Measurements from ENCODE around the gene MLST8.
"Not testable (repeated sequence)": the region's sequence is repeated elsewhere in the genome, so short reads cannot be mapped to it uniquely, and the experiment has no call there.

Gene MLST8

DNA sequence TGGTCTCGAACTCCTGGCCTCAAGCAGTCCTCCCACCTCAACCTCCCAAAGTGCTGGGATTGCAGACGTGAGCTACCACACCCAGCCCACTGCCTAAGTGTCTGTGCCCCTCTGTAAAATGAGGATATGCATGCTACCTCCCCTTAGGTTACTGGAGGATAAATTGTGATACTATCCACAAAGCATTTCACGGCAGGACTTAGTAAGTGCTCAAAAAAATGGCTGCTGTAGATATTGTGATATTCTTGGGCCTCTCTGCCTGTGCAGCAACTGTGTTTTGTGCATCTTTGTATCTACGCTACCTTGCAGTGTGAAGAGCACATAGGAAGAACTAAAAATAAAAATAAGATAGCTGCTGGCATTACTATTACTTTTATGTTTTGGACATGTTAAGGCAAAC is 7.0 kb upstream of the MLST8 start:
- H4K20me1 ChIP-seq (ENCODE audit: insufficient read depth, low read length), result peaks cover 15% of the 10 kb centered on the region
- no peaks in the 10 kb centered on the region for H3K79me2 ChIP-seq (ENCODE audit: insufficient read depth, low read length)
- DNase-seq (no peak), ATAC-seq (ENCODE audit: insufficient read depth, low read depth) (no peak)
- H3K27me3 ChIP-seq (ENCODE audit: insufficient read depth, low read length, poor library complexity), result peaks cover 49% of the 10 kb centered on the region
- TF ChIP-seq EZH2 (IDR thresholded peaks at IDR 0.05; ENCODE audit: borderline replicate concordance, low read depth, low read length, severe bottlenecking), result no peak
- TF ChIP-seq CTCF (IDR thresholded peaks at IDR 0.05; ENCODE audit: borderline replicate concordance, extremely low read depth, low read length, poor library complexity, severe bottlenecking), result no peak
- no peak overlapping the region for H3K4me3 ChIP-seq (ENCODE audit: low read depth in 1 of 2, low read length in 2 of 2)
- no peak overlapping the region for H3K27ac ChIP-seq (ENCODE audit: low read length)
- no peak overlapping the region for H2AFZ ChIP-seq (ENCODE audit: low read depth, low read length)
- H3K9me3 ChIP-seq (ENCODE audit: insufficient read depth, low read length, severe bottlenecking), result no peaks in the 10 kb centered on the region
- H3K4me2 ChIP-seq (ENCODE audit: insufficient read depth, low read length), result no peak overlapping the region
- no peaks in the 10 kb centered on the region for H3K36me3 ChIP-seq (ENCODE audit: insufficient read depth, low read length)
- no peak overlapping the region for H3K9ac ChIP-seq (ENCODE audit: low read depth, low read length)
- peaks cover 12% of the 10 kb centered on the region for H3K4me1 ChIP-seq (ENCODE audit: insufficient read depth, low read length)

GRCh38 chr16:2199095-2199494 is 6.2 kb upstream of the MLST8 start:
- H4K20me1 ChIP-seq (ENCODE audit: insufficient read depth, low read length), result peaks cover 11% of the 10 kb centered on the region
- H3K27me3 ChIP-seq (ENCODE audit: insufficient read depth, low read length, poor library complexity), result peaks cover 44% of the 10 kb centered on the region
- peaks cover 12% of the 10 kb centered on the region for H3K4me1 ChIP-seq (ENCODE audit: insufficient read depth, low read length)
- H3K9ac ChIP-seq (ENCODE audit: low read depth, low read length), result no peak overlapping the region
- H3K36me3 ChIP-seq (ENCODE audit: insufficient read depth, low read length), result no peaks in the 10 kb centered on the region
- no peak overlapping the region for H3K4me3 ChIP-seq (ENCODE audit: low read depth in 1 of 2, low read length in 2 of 2)
- no peaks in the 10 kb centered on the region for H3K79me2 ChIP-seq (ENCODE audit: insufficient read depth, low read length)
- H3K9me3 ChIP-seq (ENCODE audit: insufficient read depth, low read length, severe bottlenecking), result no peaks in the 10 kb centered on the region
- H3K27ac ChIP-seq (ENCODE audit: low read length), result no peak overlapping the region
- no peak for ATAC-seq (ENCODE audit: insufficient read depth, low read depth)
- no peak for DNase-seq
- no peak for TF ChIP-seq EZH2 (IDR thresholded peaks at IDR 0.05; ENCODE audit: borderline replicate concordance, low read depth, low read length, severe bottlenecking)
- no peak for TF ChIP-seq CTCF (IDR thresholded peaks at IDR 0.05; ENCODE audit: borderline replicate concordance, extremely low read depth, low read length, poor library complexity, severe bottlenecking)
- no peak overlapping the region for H2AFZ ChIP-seq (ENCODE audit: low read depth, low read length)
- no peak overlapping the region for H3K4me2 ChIP-seq (ENCODE audit: insufficient read depth, low read length)

DNA sequence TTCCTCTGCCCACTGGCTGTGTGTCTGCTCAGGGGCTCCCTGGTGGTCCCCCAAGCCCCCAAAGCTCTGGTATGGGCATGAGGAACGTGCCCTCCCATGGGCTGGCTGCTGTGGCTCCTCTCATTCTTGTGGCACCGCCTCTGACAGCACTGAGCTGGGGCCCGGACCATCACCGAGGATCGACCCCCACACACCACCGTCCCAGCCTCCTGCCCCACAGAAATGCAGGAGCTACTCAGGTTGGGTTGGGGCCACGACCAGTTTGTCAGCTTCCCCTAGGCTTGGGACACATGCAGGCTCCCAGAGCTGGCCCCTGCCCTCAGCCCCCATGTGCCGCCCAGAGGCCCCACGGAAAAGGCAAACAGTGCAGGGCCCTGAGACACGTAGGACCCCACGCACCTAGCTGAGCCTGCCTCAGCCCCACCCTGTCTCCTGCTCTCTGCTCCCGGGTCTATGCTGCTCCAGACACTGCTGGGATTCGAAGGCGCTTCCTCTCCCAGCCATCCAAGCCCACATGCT is 5.6 kb upstream of the MLST8 start:
- ATAC-seq (ENCODE audit: insufficient read depth, low read depth) (no peak), DNase-seq (no peak)
- H3K4me3 ChIP-seq (ENCODE audit: low read depth in 1 of 2, low read length in 2 of 2), result no peak overlapping the region
- H3K9me3 ChIP-seq (ENCODE audit: insufficient read depth, low read length, severe bottlenecking), result no peaks in the 10 kb centered on the region
- H3K4me2 ChIP-seq (ENCODE audit: insufficient read depth, low read length), result no peak overlapping the region
- H4K20me1 ChIP-seq (ENCODE audit: insufficient read depth, low read length), result peaks cover 10% of the 10 kb centered on the region
- peaks cover 18% of the 10 kb centered on the region for H3K4me1 ChIP-seq (ENCODE audit: insufficient read depth, low read length)
- H3K27me3 ChIP-seq (ENCODE audit: insufficient read depth, low read length, poor library complexity), result peaks cover 39% of the 10 kb centered on the region
- no peak overlapping the region for H2AFZ ChIP-seq (ENCODE audit: low read depth, low read length)
- no peaks in the 10 kb centered on the region for H3K36me3 ChIP-seq (ENCODE audit: insufficient read depth, low read length)
- H3K9ac ChIP-seq (ENCODE audit: low read depth, low read length), result no peak overlapping the region
- no peak for TF ChIP-seq CTCF (IDR thresholded peaks at IDR 0.05; ENCODE audit: borderline replicate concordance, extremely low read depth, low read length, poor library complexity, severe bottlenecking)
- TF ChIP-seq EZH2 (IDR thresholded peaks at IDR 0.05; ENCODE audit: borderline replicate concordance, low read depth, low read length, severe bottlenecking), result no peak
- no peak overlapping the region for H3K27ac ChIP-seq (ENCODE audit: low read length)
- H3K79me2 ChIP-seq (ENCODE audit: insufficient read depth, low read length), result 0 out of 2 replicates have a peak, but pooled peaks cover 2% of the 10 kb centered on the region

DNA sequence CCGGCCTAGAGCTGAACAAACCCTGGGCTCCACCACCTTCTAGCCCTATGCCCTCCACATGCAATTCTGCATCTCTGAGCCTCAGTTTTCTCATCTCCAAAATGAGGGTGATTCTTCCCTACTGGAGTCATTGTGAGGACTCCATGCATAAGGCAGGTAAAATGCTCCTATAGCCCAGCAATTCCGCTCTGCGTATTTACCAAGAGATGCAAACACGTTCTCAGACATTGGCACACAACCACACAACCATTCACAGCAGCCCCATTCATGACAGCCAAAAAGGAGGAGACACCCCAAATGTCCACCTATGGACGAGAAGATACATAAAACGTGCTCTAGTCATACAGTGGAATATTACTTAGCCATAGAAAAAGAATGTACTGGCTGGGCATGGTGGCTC is 4.9 kb upstream of the MLST8 start:
- Histone ChIP-seq H3K9ac (ENCODE audit: low read depth, low read length) (no peak overlapping the region), H3K27me3 (ENCODE audit: insufficient read depth, low read length, poor library complexity) (peaks cover 32% of the 10 kb centered on the region), H3K4me2 (ENCODE audit: insufficient read depth, low read length) (no peak overlapping the region), H3K36me3 (ENCODE audit: insufficient read depth, low read length) (no peaks in the 10 kb centered on the region), H4K20me1 (ENCODE audit: insufficient read depth, low read length) (peaks cover 4% of the 10 kb centered on the region), H3K4me3 (ENCODE audit: low read depth in 1 of 2, low read length in 2 of 2) (no peak overlapping the region), H3K27ac (ENCODE audit: low read length) (no peak overlapping the region), H3K9me3 (ENCODE audit: insufficient read depth, low read length, severe bottlenecking) (no peaks in the 10 kb centered on the region), H3K79me2 (ENCODE audit: insufficient read depth, low read length) (0 out of 2 replicates have a peak, but pooled peaks cover 3% of the 10 kb centered on the region), H2AFZ (ENCODE audit: low read depth, low read length) (no peak overlapping the region), H3K4me1 (ENCODE audit: insufficient read depth, low read length) (peaks cover 18% of the 10 kb centered on the region)
- DNase-seq (no peak), ATAC-seq (ENCODE audit: insufficient read depth, low read depth) (no peak)
- no peak for TF ChIP-seq EZH2 (IDR thresholded peaks at IDR 0.05; ENCODE audit: borderline replicate concordance, low read depth, low read length, severe bottlenecking)
- TF ChIP-seq CTCF (IDR thresholded peaks at IDR 0.05; ENCODE audit: borderline replicate concordance, extremely low read depth, low read length, poor library complexity, severe bottlenecking), result no peak

DNA sequence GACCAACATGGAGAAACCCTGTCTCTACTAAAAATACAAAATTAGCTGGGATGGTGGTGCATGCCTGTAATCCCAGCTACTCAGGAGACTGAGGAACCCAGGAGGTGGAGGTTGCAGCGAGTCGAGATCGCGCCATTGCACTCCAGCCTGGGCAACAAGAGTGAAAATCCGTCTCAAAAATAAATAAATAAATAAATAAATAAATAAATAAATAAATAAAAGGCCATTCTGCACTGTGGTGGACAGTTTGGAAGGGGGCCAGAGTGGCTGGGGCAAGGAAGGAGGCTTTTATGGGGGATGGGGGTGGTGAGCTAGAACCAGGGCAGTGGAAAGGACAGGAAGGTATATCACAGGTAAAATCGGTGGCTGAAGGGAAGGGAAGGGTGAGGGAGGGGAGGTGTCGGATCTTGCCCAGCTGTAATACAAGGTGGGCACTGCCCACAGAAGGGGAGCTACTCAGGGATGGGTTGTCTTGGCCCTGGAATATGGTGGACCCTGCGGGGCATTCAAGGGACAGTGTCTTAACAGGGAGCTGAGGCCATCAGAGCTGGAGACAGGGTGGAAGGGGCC is 2.0 kb upstream of the MLST8 start:
- not testable (repeated sequence) for DNase-seq; H3K4me2 ChIP-seq (ENCODE audit: insufficient read depth, low read length); H3K9me3 ChIP-seq (ENCODE audit: insufficient read depth, low read length, severe bottlenecking); H3K9ac ChIP-seq (ENCODE audit: low read depth, low read length); H4K20me1 ChIP-seq (ENCODE audit: insufficient read depth, low read length); H3K27me3 ChIP-seq (ENCODE audit: insufficient read depth, low read length, poor library complexity); H2AFZ ChIP-seq (ENCODE audit: low read depth, low read length); H3K27ac ChIP-seq (ENCODE audit: low read length); H3K4me3 ChIP-seq (ENCODE audit: low read depth in 1 of 2, low read length in 2 of 2); ATAC-seq (ENCODE audit: insufficient read depth, low read depth)
- peaks cover 17% of the 10 kb centered on the region for H3K36me3 ChIP-seq (ENCODE audit: insufficient read depth, low read length)
- peaks cover 29% of the 10 kb centered on the region for H3K79me2 ChIP-seq (ENCODE audit: insufficient read depth, low read length)
- peaks cover 32% of the 10 kb centered on the region for H3K4me1 ChIP-seq (ENCODE audit: insufficient read depth, low read length)

Data from DND-41 (cell line).